Gastroesophageal sphincter (tissue), 3 donors: ENCODE data around the gene PLIN5.

Experiments used
- POLR2A ChIP-seq, 2 donors: fragments of 450-650 bp; IDR thresholded peaks; one replicate each; pipeline ENCODE4 v1.6.1; 2017; ENCODE audit warnings: antibody characterized with exemption in 2 of 2, mild to moderate bottlenecking in 2 of 2, moderate library complexity in 1 of 2
- POLR2AphosphoS5 ChIP-seq: sonication (generic); formaldehyde crosslinking; IDR thresholded peaks from one replicate; pipeline ENCODE4 v1.6.1; 2017; ENCODE audit warnings: antibody characterized with exemption
- TF ChIP-seq, protein P1 (sequence below), 4 experiments: fragments of 200-600 bp in 2 of 4; fragments of 450-650 bp in 2 of 4; sonication (generic) in 1 of 4; IDR thresholded peaks; one replicate each; pipeline ENCODE4 v1.5.1; 2017 to 2019; ENCODE audit warnings: antibody characterized with exemption in 4 of 4, mild to moderate bottlenecking in 2 of 4, moderate library complexity in 2 of 4

DNA sequence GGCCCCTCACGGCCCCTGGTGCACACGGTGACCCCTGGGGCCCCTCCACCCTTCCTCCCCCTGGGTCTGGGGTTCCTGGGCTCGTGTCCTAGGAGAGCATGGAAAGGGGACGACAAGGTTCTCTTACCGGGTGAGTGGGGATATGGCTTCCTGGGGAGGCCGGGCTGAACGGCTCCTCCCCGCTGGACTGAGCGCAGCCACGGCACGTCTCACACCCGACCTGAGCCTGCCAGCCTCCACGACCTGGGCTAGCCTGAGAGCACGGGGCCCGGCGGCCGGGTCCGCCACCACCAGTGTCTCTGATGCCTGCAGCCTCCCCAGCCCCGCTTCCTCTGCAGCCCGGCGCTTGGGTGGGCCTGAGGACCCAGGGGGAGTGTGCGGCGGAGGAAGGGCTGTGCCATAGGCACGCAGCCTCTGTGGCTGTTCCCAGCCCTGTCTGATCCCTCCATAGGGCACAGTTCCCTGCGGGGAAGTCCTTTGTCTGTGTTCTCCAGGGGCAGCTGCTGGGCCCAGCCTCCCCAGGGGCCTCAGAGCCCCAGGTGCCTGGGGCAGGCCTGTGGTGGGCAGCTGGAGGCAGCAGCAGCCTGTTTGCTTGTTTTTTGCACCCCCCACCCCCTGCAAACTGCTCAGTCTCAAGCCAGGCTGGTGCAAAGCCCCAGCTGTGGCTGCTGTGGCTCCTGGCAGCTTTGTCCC is 31.7 kb downstream of the PLIN5 start:
- TF ChIP-seq POLR2A (IDR thresholded peaks at IDR 0.05) (no peak), POLR2AphosphoS5 (no peak)
- TF ChIP-seq, protein P1, sequence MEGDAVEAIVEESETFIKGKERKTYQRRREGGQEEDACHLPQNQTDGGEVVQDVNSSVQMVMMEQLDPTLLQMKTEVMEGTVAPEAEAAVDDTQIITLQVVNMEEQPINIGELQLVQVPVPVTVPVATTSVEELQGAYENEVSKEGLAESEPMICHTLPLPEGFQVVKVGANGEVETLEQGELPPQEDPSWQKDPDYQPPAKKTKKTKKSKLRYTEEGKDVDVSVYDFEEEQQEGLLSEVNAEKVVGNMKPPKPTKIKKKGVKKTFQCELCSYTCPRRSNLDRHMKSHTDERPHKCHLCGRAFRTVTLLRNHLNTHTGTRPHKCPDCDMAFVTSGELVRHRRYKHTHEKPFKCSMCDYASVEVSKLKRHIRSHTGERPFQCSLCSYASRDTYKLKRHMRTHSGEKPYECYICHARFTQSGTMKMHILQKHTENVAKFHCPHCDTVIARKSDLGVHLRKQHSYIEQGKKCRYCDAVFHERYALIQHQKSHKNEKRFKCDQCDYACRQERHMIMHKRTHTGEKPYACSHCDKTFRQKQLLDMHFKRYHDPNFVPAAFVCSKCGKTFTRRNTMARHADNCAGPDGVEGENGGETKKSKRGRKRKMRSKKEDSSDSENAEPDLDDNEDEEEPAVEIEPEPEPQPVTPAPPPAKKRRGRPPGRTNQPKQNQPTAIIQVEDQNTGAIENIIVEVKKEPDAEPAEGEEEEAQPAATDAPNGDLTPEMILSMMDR (IDR thresholded peaks at IDR 0.05) = no peak
